ENCODE measurements around the gene STOX2.
A peak's percentile ranks its signal among the peaks of the same experiment; 100 is the strongest.

STOX2 gene, protein sequence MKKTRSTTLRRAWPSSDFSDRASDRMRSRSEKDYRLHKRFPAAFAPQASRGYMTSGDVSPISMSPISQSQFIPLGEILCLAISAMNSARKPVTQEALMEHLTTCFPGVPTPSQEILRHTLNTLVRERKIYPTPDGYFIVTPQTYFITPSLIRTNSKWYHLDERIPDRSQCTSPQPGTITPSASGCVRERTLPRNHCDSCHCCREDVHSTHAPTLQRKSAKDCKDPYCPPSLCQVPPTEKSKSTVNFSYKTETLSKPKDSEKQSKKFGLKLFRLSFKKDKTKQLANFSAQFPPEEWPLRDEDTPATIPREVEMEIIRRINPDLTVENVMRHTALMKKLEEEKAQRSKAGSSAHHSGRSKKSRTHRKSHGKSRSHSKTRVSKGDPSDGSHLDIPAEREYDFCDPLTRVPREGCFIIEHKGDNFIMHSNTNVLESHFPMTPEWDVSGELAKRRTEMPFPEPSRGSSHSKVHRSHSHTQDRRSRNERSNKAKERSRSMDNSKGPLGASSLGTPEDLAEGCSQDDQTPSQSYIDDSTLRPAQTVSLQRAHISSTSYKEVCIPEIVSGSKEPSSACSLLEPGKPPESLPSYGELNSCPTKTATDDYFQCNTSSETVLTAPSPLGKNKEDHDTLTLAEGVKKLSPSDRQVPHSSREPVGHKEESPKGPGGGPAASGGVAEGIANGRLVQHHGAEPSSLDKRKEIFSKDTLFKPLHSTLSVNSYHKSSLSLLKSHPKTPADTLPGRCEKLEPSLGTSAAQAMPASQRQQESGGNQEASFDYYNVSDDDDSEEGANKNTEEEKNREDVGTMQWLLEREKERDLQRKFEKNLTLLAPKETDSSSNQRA (N-terminal part only)

DNA sequence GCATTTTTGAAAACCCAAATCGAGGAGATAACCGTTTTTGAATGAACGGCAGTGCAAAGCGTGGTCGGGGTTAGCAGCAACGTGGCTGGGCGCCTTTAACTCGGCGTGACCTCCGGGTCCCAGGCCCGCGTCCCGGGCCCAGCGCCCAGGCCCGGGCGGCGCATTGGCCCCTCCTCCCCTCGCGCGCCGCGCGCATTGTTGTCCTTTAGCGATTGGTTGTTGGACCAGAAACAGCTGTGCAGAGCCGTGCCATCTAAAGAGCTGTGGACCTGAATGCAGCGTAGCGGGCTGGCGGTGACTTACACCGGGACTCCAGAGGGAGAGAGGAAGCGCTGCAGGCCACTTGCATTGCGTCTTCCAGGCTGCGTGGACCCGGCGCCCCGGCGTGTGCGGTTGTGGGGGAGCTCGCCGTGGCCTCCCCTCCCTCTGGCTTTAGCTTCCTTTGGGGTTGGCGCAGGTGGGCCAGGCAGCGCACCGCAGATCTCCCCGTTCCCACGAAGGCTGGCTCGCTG lies at the start of gene STOX2:
STOX2 (plus strand) TSS at position 227 of the 512 bp plus-strand sequence. CDS start 1,484 bp downstream, outside the sequence.
- peak; percentile 4 for DNase-seq

DNA sequence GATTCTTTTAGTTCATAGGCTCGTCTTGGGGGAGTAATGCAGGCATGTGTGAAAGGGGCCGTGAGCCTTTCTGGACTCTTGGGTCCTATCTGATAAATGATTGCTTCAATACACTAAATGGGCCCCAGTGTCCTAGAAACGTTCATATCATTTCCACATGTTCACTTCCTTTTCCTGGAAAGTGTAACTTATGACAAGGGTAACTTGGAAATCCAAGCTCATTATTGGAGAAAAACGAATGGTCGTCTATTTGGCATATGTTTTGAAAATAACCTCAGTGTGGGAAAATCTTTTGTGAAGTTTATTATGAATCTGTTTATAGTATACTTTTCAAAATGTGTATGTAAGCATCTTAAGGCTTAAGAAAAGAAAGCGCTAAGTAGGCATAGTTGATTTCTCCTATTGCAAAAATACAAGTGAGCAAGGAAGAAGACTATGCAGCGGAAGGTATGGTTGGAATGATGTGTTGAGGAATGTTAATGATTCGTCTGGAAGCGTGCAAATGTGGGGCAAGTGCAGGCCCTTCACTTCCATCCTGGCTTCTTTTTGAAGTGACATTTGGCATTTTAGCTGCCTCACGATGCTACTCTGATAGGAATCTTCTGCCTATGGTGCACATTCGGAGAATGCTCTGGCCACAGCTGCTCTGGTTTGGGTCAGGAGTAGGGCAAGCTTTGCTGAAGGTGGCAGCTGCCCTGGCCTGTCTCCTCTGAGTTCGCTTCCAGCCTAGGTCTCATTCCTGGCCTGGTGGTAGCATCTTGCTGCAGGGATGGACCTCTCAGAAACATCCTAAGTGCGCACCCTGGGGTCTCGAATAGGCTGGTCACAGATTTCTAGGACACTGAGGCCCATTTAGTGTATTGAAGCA lies 49.5 kb upstream of the STOX2 start:
- DNase-seq, result no peak

DNA sequence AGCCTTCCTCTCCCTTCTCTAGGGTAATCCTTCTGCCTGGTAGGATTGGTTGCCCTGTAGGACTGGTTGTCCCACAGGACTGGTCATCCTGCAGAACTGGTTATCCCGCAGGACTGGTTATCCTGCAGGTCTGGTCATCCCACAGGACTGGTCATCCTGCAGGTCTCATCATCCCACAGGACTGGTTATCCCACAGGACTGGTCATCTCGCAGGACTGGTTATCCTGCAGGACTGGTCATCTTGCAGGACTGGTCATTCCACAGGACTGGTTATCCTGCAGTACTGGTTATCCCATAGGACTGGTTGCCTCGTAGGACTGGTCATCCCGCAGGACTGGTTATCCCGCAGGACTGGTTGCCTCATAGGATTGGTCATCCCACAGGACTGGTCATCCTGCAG lies 48.1 kb upstream of the STOX2 start:
- DNase-seq, result no peak

DNA sequence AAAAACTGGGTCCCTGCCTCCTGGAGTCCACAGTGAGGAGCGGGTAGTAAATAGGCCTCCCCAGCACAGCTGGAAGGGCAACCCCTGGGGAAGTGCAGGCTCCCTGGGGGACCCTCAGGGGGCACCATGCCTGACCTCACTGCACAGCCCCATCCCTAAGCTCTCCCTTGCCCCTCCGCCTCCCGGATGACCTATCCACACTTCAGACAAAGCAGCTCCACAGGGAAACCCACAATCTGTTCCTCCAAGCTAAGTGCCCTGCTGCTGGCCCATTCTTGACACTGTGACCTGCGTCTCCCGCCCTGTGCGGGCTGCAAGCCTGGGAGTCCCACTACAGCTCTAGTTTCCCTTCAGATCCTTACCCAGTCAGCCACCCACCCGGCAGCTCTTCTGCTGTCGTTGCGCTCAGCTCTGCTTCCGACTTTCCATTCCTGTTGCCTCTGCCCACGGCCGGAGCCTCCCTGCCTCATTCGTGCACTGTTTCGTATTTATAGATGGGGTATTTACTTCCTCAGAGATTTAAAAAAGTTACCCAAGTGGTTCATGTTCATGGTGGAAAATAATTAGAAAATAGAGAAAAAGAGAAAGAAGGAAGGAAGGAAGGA lies 47.0 kb upstream of the STOX2 start:
- no peak for DNase-seq

DNA sequence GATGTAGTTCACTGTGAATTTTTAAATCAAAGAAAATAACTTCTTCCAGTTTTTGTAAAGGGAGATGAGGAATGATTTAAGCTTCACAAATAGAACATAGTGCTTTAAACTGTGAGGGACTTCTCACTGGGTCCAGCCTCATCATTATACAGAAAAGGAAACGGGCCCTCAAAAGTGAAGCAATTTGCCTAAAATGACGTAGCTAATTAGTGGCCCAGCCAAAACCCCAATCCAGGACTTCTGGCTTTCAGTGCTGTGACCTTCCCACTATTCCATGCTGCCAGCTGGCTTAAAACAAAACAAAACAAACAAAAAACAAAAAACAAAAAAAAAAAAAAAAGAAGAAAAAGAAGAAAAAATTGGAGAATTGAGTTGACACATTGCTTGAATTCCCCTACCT lies 45.0 kb upstream of the STOX2 start:
- no peak for DNase-seq

DNA sequence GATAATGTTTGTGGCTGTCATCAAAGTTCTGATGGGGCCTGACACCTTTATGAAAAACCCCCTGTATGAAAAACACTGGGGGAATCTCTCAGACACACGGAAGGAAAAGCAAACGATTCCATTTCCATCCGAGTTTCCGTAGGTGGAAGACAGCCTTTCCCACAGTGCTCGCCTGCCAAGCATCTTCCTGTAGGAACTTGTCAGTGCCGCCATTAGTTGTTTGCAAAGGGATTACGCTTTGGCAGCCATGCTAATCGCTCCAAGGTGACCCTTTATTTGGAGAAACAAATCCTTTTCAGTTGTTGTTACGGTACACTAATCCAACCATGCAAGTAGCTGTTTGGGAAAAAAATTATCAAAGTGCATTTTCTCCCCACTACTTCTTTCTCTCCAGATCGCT lies 44.4 kb upstream of the STOX2 start:
- no peak for DNase-seq

DNA sequence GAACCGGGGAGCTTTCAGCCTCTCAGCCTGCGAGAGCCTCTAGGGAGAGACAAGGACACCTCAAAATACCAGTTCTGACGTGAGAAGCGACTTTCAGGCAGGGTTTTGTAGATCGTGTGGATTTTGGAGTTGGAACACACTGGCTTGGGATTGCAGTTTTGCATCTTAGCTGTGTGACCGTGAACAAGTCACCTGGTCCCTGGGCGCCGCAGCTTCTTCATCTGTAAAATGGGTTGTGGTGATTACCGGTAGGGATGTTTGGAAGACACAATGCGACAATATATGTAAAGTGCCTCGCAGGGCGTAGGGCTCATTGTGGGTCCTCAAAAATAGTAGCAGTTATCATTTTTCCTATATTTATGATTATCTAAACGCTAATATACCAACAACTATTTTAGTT lies 43.7 kb upstream of the STOX2 start:
- no peak for DNase-seq

DNA sequence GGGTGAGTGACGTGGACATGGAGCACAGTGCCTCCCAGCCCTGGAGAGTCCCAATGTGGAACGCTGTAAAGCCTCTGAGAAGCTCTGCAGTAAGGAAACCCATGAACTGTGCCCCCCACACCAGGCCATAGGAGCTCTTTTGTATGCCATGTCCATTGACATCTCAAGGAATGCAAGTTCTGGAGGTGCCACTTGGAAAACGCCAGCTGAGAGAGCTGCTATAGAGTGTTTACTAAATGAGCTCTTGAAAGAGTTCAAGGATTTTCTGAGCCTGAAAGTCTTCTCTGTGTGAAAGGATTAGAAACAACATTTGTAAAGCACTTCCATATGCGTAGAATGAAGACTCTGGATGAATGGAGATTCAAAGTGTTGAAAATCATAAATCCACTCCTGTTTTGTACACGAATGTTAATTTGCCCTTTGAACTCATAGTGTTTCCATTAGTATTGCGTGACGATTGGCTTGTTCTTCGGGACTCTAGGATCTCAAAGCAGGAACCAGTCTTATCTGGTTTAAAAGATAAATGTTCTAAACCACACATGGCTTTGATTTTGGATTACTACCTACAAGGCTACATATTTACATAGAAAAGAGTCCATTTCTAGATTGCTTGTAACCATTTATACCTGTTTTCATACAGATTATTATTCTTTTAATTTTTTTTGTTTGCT lies 41.8 kb upstream of the STOX2 start:
- no peak for DNase-seq

DNA sequence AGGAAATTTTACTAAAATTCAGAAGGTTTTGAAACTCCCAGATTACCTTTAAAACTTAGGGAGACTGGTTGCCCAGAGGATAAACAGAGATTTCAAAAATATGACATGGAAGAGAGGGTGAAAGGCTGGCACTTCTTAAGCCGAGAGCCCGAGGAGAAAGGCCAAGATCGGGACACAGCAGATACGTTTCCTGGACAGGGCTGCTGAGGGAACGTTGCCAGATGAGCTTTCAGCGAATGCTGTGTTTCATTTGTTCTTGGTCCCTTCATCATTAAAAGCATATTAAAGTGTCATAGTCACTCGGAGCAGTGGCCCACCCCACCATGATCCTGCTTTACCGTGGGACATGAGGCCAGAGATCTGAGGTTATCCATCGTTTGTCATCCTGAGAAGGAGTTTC lies 37.9 kb upstream of the STOX2 start:
- no peak for DNase-seq

DNA sequence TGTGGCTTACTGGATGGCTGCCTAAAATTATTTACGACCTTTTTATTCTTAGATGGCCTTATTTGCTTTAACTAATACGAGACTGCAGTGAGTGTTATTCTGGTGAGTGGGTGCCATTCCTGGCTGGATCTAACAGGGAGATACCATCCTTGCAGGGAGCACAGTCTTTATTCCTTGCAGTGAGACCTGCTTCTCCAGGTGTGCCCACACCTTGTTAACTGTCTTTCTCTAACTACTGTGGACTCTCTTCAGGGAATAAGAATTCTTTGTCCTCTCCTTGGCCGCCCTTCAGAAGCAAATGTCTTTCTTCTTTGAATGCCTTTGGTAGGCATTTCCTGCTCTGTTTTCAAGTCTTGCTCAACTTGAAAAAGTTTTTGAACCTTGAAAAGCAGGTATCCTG lies 34.1 kb upstream of the STOX2 start:
- no peak for DNase-seq

DNA sequence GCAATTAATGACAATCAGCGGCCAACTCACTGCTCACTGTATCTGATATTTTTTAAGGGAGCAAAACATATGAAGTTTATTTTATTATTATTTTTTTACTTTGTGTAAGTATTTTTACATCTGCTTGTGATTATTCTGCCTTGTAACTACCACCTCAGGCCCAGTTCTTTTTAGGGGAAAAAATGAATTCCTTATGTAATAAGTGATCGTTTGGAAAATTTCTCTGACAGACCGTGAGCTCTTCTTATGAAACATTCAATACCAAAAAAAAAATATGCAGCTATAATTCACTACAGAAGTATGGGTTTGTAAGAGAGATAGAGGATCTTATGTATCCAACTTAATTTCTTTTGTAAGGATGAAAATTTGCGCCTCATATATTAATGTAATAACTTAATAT lies 33.5 kb upstream of the STOX2 start:
- DNase-seq, result no peak

DNA sequence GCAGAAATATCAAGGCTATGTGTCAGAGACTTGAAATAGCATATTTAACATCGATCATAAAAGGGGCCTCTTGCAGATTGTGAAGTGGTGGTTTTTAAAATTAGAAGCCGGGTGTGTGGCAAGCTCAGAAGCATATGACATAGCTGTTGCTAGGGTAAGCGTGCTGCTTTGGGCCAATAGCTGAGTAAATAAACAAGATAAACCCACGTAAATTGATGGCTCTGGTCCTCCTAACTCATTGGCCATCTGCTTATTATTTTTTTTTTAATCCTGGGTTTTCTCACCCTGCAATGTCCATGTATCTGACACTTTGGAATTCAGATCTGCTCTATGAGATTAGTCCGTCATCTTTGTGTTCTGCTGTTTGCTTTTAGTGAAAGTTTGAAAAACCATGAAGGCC lies 32.6 kb upstream of the STOX2 start:
- no peak for DNase-seq

DNA sequence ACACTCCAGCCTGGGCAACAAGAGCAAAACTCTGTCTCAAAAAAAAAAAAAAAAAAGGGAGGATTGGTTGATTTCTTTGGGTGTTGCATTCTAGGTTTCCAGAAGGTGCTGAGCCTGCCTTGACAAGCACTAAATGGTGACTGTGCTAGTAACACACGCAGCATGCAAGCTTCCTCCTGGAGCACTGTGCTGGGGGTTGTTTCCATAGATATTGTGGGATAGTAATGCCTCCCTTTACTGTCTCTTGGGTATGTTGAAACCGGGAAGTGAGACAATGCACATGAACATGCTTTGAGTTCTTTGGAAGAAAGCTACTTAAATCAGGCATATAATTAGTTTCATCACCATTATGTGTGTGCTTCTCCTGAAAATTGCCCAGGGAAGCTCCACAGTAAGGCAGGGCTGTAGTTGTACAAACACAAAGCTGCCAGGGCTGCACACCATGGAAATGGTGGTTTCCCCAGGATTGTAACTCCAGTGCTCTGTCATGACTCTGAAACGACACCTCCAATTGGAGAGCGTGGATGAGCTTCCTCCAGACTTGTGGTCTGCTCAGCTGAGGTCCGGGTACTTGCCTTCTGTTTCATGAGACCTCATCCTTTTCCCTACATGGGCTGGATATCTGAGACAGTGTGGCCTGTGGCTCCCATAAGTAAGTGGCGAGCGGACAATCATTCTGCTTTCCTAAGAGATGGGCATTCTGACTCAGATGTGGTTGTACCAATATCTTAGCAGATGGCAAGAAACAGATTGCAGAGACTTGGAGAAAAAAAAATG lies 31.5 kb upstream of the STOX2 start:
- no peak for DNase-seq

DNA sequence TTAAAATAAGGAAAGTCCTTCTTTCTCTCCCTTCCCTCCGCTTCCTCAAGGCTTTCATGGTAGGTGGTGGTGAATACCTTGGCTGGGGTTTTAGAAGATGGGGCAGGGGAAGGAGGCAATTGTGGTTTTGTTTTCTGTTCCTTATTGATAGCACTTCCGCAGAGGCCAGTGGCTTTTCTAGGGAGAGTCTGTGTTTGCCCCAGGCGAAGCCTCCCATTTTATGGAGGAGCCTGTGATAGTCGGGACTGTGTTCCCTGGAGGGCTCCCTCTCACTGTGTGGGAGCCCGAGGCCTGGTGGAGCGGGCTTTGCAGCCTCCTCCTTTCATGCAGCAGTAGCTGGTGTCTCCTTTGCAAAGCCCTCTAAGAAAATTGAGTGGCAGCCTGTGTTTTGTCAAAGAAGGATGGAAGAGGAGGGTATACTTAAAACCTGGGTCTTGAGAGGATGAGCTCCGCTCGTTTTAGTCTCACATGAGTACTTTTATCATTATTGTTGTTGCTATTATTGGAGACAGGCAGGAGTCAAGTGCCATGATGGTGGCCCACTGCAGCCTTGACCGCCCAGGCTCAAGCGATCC lies 29.8 kb upstream of the STOX2 start:
- no peak for DNase-seq

DNA sequence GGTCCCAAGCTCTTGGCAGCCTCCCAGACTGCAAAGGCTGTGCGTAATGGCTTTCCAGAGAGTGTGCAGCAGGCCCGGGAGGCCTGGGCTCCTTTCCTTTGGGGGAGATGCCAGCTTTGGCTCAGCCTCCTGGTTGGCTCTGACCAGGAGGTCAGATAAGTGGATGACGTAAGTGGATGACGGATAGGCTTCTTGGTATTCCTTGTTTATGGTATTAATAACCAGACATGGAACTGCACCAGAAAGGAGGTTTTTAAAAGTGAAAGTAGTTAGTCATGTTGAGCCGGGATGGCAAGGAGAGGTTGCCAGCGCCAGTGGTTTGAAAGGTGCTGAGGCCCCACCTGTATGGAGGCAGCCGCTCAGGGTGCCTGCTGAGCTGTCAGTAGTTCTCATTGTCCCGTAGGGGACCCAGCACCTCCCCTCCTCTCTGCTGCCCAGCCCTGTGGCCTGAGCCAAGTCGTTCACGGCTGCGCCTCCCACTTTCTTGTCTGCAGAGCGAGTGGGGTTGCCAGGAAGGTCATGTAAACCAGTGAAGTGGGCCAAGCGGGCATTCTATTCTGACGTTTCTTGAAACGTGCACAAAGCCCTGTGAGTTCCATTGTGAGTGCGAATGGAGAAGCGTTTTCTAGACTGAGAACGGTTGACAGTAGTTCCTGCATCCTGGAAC lies 28.7 kb upstream of the STOX2 start:
- DNase-seq, result peak; percentile 15

DNA sequence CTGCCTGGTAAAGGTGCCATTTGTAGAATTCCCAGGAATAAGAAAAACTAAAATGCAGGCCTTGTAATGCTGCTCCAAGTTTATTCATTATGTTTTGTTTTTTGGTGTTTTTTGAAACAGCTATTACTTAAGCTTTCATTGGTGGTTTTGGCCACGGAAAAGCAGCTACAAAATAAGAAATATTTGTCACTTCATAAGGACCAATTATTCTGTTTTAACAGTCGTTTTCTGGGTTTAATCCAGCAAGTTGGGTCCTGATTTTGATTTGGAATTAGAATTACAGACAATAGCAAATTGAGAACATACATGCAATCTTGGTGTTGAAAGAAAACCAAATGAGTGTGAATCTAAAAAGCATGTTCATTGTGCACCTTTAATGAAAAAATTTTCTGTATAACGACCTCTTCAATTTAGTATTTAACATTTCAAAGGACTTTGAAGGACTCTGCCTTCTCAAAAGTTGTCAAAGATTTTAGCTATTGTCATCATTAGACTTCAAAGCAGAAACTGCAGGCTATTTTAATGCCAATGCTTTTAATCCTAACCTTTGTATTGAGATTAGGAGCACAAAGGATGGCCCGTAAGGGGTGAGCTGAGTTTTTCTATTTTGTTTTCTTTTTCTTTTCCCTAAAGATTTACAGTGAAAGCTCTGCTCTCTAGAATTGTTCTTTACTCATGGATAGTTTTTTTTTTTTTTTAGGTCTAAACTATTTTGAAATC lies 26.7 kb upstream of the STOX2 start:
- DNase-seq, result no peak

DNA sequence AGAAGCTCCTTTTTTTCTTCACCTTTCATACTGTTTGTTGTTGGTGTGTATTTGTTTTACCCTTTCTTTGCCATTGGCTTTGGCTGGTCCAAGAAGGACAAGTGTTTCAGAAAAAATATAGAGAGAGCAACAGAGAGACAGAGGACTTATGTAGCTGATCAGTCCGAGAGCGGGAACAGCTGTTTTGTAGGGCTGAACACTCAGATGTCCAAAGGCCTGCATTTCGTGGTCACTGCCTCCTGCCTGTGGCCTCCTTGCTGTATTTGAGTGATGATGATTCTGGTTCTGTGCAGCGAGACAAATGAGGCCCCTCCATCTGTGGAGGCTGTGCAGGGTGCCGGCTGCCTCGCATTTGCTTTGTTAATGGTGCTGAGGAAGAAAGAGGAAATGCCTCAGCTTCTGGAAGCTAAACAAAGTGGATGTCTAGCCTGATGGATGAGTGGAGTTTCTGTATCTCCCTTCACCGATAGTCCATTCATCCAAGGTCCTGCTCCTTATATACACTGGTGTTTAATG lies 19.8 kb upstream of the STOX2 start:
- no peak for DNase-seq

DNA sequence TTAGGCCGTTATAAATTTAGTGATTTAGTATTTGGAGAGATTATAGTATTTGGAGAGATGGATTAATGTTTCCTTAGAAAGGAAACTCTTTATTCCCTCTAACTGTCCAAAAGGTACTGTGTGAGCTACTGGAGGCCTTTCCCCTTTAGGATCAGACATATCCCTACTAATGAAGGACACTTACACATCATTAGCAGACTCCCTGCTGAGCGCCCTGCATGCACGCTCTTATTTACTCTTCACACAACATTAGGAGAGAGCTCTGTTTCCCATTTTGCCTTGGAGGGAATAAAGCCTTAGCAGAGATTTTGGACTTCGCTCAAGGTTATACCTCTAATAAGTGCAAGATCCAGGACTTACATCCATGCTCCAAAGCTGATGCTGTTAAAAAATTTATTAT lies 17.8 kb upstream of the STOX2 start:
- no peak for DNase-seq

DNA sequence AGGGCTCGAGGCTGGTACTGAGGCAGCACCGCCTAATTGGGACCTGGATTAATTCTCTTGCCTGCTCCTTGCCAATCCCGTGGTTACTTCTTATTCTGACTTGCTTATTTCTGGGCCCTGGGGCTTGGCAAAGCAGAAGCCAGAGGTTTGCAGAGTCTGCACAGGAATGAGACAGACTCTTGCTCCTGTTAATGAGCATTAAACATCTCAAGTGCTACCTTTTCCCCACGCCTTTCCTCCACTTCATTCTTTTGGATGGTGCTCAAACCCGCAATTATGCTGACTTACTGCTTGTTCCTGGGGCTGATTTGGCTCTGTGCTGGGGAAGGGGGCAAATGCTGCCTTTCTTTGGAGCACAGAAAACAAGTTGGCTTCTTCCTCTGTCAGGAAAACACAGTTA lies 16.5 kb upstream of the STOX2 start:
- no peak for DNase-seq

Data from EL (cell line).